Fibroblast of lung (primary cell): Measurements from ENCODE around the gene CACNG8. TPM values are rescaled to one million over a fixed set of nuclear protein-coding genes. Genes with fewer than 3 reads are reported as not detected.

Source experiments
- DNase-seq, 2 donors: peaks; one replicate each; pipeline versions ENCODE4 v3.0.0 to v3.0.0-alpha.2; 2010; ENCODE audit warnings: low read depth in 2 of 2
- H2AFZ ChIP-seq: 2 replicates; pipeline ENCODE4 v1.5.1; 2012; ENCODE audit warnings: low read length, control low read depth, inconsistent platforms
- H3K27ac ChIP-seq: 2 replicates; pipeline ENCODE4 v1.5.1; 2011; ENCODE audit warnings: low read length, control low read depth; ENCODE audit not compliant: insufficient read depth
- H3K27me3 ChIP-seq: 2 replicates; pipeline ENCODE4 v1.5.1; 2011; ENCODE audit warnings: mild to moderate bottlenecking, low read length; ENCODE audit not compliant: control insufficient read depth, insufficient read depth
- H3K36me3 ChIP-seq: 2 replicates; pipeline ENCODE4 v1.5.1; 2011; ENCODE audit warnings: low read length; ENCODE audit not compliant: control insufficient read depth, insufficient read depth
- H3K4me1 ChIP-seq: 2 replicates; pipeline ENCODE4 v1.5.1; 2011; ENCODE audit warnings: low read length; ENCODE audit not compliant: control insufficient read depth, insufficient read depth; ENCODE audit errors: extremely low read depth
- H3K4me2 ChIP-seq: 2 replicates; pipeline ENCODE4 v1.5.1; 2011; ENCODE audit warnings: low read length, control low read depth; ENCODE audit not compliant: insufficient read depth; ENCODE audit errors: extremely low read depth
- H3K4me3 ChIP-seq, 4 experiments: fragments of 200-600 bp in 1 of 4; sonication (generic) in 1 of 4; replicated peaks in 1 of 4; 2 replicates each; pipeline ENCODE4 v1.5.1; 2011 to 2016; ENCODE audit warnings: low read length in 4 of 4, low read depth in 3 of 4, mild to moderate bottlenecking in 3 of 4, control low read depth in 2 of 4, inconsistent platforms in 1 of 4, mixed read lengths in 1 of 4; ENCODE audit not compliant: insufficient read depth in 1 of 4; ENCODE audit errors: control extremely low read depth in 1 of 4
- H3K79me2 ChIP-seq: 2 replicates; pipeline ENCODE4 v1.5.1; 2012; ENCODE audit warnings: mild to moderate bottlenecking, low read length, inconsistent platforms; ENCODE audit not compliant: control insufficient read depth, insufficient read depth
- H3K9ac ChIP-seq: 2 replicates; pipeline ENCODE4 v1.5.1; 2011; ENCODE audit warnings: mild to moderate bottlenecking, low read length, control low read depth; ENCODE audit not compliant: insufficient read depth
- H3K9me3 ChIP-seq: 2 replicates; pipeline ENCODE4 v1.5.1; 2012; ENCODE audit warnings: low read depth, low read length; ENCODE audit not compliant: control insufficient read depth, insufficient read depth
- H4K20me1 ChIP-seq: 2 replicates; pipeline ENCODE4 v1.5.1; 2011; ENCODE audit warnings: low read length; ENCODE audit not compliant: control insufficient read depth, insufficient read depth; ENCODE audit errors: extremely low read depth
- EZH2 ChIP-seq: IDR thresholded peaks from 2 replicates; pipeline ENCODE4 v1.5.1; 2012; ENCODE audit warnings: low read length, control low read depth, mild to moderate bottlenecking; ENCODE audit errors: missing control alignments
- polyA minus RNA-seq: library from RNA; depleted of rRNA, polyadenylated mRNA; stranded (reverse); fragments of >200 nt; gene quantifications from 2 replicates; pipeline ENCODE4 v1.2.3, GENCODE V29; 2011; ENCODE audit warnings: low replicate concordance
- polyA plus RNA-seq, 2 donors: library from polyadenylated mRNA; depleted of rRNA in 1 of 2; stranded (reverse) in 1 of 2; unstranded in 1 of 2; fragments of >200 nt; gene quantifications; 2 replicates each; pipeline ENCODE4 v1.2.1, GENCODE V29; 2011 to 2012; ENCODE audit warnings: missing spikeins in 1 of 2
- total RNA-seq: library from RNA; depleted of rRNA; stranded (reverse); fragments of >200 nt; gene quantifications from 2 replicates; pipeline ENCODE4 v1.2.1, GENCODE V29; 2014
- TF ChIP-seq, protein P1 (sequence below), 2 donors: IDR thresholded peaks in 1 of 2; conservative IDR thresholded peaks in 1 of 2; 1 replicate in 1 of 2; 2 replicates in 1 of 2; pipeline ENCODE4 v1.5.1; 2011 to 2012; ENCODE audit warnings: low read length in 2 of 2, control low read depth in 1 of 2, inconsistent platforms in 1 of 2, low read depth in 1 of 2, mild to moderate bottlenecking in 1 of 2

Gene CACNG8
- total RNA-seq (under 0.01 TPM in 1 of 2 replicates, not detected in the other), polyA plus RNA-seq (0.01 TPM in 2 replicates), polyA minus RNA-seq (not detected in 2 replicates)
- 0.09 and 0.16 TPM in 2 replicates for polyA plus RNA-seq (2012)

DNA sequence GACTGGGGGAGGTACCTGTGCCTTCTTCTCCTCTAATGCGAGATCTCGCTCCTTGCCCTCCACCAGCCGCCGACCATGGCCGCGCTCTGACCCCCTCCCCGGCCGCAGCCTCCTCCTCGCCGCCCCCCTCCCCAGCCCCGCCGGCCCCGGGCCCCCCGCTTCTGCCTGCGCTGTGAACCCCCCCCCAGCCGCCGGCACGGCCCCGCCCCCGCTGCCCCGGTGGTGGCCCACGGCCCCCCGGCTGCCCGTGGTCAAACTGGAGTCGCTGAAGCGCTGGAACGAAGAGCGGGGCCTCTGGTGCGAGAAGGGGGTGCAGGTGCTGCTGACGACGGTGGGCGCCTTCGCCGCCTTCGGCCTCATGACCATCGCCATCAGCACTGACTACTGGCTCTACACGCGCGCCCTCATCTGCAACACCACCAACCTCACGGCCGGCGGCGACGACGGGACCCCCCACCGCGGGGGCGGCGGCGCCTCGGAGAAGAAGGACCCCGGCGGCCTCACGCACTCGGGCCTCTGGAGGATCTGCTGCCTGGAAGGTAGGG lies at the start of gene CACNG8:
CACNG8 (plus strand) TSS at position 51 of the 545 bp plus-strand sequence.
- no peaks in the 10 kb centered on the region for H3K79me2 ChIP-seq
- no peak for DNase-seq
- peak within 1 kb of the TSS in 1 of 4 experiments; percentile 20 for H3K4me3 ChIP-seq
- H3K36me3 ChIP-seq: no peaks in the 10 kb centered on the region
- H2AFZ ChIP-seq: no peak within 1 kb of the TSS
- H4K20me1 ChIP-seq: no peaks in the 10 kb centered on the region
- H3K4me1 ChIP-seq: no peaks in the 10 kb centered on the region
- H3K27me3 ChIP-seq: peaks cover 33% of the 10 kb centered on the region
- H3K4me2 ChIP-seq: no peak within 1 kb of the TSS
- TF ChIP-seq, protein P1, sequence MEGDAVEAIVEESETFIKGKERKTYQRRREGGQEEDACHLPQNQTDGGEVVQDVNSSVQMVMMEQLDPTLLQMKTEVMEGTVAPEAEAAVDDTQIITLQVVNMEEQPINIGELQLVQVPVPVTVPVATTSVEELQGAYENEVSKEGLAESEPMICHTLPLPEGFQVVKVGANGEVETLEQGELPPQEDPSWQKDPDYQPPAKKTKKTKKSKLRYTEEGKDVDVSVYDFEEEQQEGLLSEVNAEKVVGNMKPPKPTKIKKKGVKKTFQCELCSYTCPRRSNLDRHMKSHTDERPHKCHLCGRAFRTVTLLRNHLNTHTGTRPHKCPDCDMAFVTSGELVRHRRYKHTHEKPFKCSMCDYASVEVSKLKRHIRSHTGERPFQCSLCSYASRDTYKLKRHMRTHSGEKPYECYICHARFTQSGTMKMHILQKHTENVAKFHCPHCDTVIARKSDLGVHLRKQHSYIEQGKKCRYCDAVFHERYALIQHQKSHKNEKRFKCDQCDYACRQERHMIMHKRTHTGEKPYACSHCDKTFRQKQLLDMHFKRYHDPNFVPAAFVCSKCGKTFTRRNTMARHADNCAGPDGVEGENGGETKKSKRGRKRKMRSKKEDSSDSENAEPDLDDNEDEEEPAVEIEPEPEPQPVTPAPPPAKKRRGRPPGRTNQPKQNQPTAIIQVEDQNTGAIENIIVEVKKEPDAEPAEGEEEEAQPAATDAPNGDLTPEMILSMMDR (conservative IDR thresholded peaks at IDR 0.05 in 1 of 2, IDR thresholded peaks at IDR 0.05 in 1 of 2; ENCODE audit: low read depth in 1 of 2, low read length in 2 of 2): no peak
- peak; percentile 52 for TF ChIP-seq EZH2
- H3K9me3 ChIP-seq: no peaks in the 10 kb centered on the region
- H3K9ac ChIP-seq: no peak within 1 kb of the TSS
- no peak within 1 kb of the TSS for H3K27ac ChIP-seq

DNA sequence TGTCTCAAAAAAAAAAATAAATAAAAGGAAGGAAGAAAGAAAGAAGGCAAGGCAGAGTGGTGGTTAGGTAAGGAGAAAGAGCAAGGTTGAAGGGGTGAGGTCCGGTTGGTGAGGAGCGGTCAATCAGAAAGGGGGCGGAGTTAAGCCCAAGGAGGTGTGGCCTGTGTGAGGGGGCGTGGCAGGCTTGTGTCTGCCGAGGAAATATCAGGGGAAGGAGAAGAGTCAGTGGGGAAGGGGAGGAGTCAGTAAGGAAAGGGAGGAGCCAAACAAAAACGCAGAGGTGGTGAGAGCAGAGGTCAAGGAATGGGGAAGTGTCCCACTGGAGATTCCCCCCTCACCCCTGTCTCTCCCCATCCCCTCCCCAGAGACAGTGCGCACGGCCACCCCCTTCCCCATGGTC lies 47.7 kb upstream of the CACNG8 start:
- no peak overlapping the region for H3K4me2 ChIP-seq
- no peaks in the 10 kb centered on the region for H3K9me3 ChIP-seq
- TF ChIP-seq, protein P1 (conservative IDR thresholded peaks at IDR 0.05 in 1 of 2, IDR thresholded peaks at IDR 0.05 in 1 of 2; ENCODE audit: low read depth in 1 of 2, low read length in 2 of 2): no peak
- no peak for TF ChIP-seq EZH2
- no peaks in the 10 kb centered on the region for H3K36me3 ChIP-seq
- H3K27me3 ChIP-seq: peaks cover under 1% of the 10 kb centered on the region
- H3K27ac ChIP-seq: no peak overlapping the region
- no peaks in the 10 kb centered on the region for H4K20me1 ChIP-seq
- no peak overlapping the region for H3K9ac ChIP-seq
- no peak for DNase-seq
- no peak overlapping the region for H2AFZ ChIP-seq
- no peaks in the 10 kb centered on the region for H3K79me2 ChIP-seq
- H3K4me1 ChIP-seq: no peaks in the 10 kb centered on the region
- no peak overlapping the region for H3K4me3 ChIP-seq

DNA sequence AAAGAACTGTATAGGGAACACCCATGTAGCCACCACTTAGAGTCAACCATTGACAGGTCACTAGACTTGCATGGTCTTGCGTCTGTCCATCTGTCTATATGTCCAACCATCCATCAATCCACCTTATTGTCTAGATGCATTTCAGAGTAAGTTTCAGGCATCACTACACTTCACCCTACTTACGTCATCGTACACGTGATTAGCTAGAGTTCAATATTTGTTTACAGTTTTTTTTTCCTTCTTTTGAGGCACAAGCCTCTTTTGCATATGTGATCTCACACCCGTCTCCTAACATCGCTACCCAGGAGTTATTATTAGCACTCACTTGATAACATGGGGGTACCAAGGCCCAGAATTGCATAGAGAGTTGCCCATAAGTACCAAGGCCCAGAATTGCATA lies 46.7 kb upstream of the CACNG8 start:
- no peaks in the 10 kb centered on the region for H3K79me2 ChIP-seq
- DNase-seq: no peak
- H4K20me1 ChIP-seq: no peaks in the 10 kb centered on the region
- no peaks in the 10 kb centered on the region for H3K4me1 ChIP-seq
- H3K27ac ChIP-seq: no peak overlapping the region
- H3K9me3 ChIP-seq: no peaks in the 10 kb centered on the region
- no peak overlapping the region for H3K4me3 ChIP-seq
- TF ChIP-seq EZH2: no peak
- TF ChIP-seq, protein P1 (conservative IDR thresholded peaks at IDR 0.05 in 1 of 2, IDR thresholded peaks at IDR 0.05 in 1 of 2; ENCODE audit: low read depth in 1 of 2, low read length in 2 of 2): no peak
- H3K27me3 ChIP-seq: no peaks in the 10 kb centered on the region
- H3K9ac ChIP-seq: no peak overlapping the region
- no peak overlapping the region for H3K4me2 ChIP-seq
- no peak overlapping the region for H2AFZ ChIP-seq
- no peaks in the 10 kb centered on the region for H3K36me3 ChIP-seq
